Neural cell (in vitro differentiated cells): ENCODE measurements around the gene FGD5. TPM values are rescaled to one million over a fixed set of nuclear protein-coding genes. Genes with fewer than 3 reads are reported as not detected.

Source experiments
- polyA plus RNA-seq: library from polyadenylated mRNA; depleted of rRNA; stranded (reverse); fragments of >200 nt; gene quantifications from 2 replicates; pipeline ENCODE4 v1.2.3, GENCODE V29; 2014

FGD5 gene
- polyA plus RNA-seq, 1 donor from 2014 or later: not detected

Other genes with a start within 250 kb of the FGD5 start
- 15.9 and 18.0 TPM in 2 replicates for gene CCDC174, start 167.2 kb upstream of the FGD5 start, polyA plus RNA-seq
- not detected in 2 replicates for gene C3orf20, start 143.8 kb upstream of the FGD5 start, polyA plus RNA-seq
- 37.5 and 40.4 TPM in 2 replicates for gene NR2C2, start 128.6 kb downstream of the FGD5 start, polyA plus RNA-seq
- gene MRPS25, start 246.4 kb downstream of the FGD5 start, polyA plus RNA-seq: 74.4 and 97.7 TPM in 2 replicates